Progenitor cell of endocrine pancreas (in vitro differentiated cells): ENCODE measurements around the gene PCDH1. TPM values are rescaled to one million over a fixed set of nuclear protein-coding genes. Genes with fewer than 3 reads are reported as not detected.
"Not testable (repeated sequence)": the region's sequence is repeated elsewhere in the genome, so short reads cannot be mapped to it uniquely, and the experiment has no call there.

ENCODE experiments used
- DNase-seq: peaks from one replicate; pipeline ENCODE4 v3.0.0; 2021; ENCODE audit warnings: low spot score; ENCODE audit not compliant: unreplicated experiment
- H3K27ac Mint-ChIP-seq: 2 replicates; pipeline ENCODE4 v1.8.0; 2021; ENCODE audit warnings: mild to moderate bottlenecking, moderate library complexity, mixed read lengths
- H3K27me3 Mint-ChIP-seq: 2 replicates; pipeline ENCODE4 v1.8.0; 2021; ENCODE audit warnings: mixed read lengths
- H3K36me3 Mint-ChIP-seq: 2 replicates; pipeline ENCODE4 v1.8.0; 2022; ENCODE audit warnings: mixed read lengths; ENCODE audit not compliant: insufficient read depth
- H3K4me1 Mint-ChIP-seq: 2 replicates; pipeline ENCODE4 v1.8.0; 2021; ENCODE audit warnings: low read depth, mixed read lengths
- H3K4me3 Mint-ChIP-seq: 2 replicates; pipeline ENCODE4 v1.8.0; 2021; ENCODE audit warnings: low read depth, mild to moderate bottlenecking, moderate library complexity, mixed read lengths
- H3K9me3 Mint-ChIP-seq: 2 replicates; pipeline ENCODE4 v1.8.0; 2021; ENCODE audit warnings: low read depth, mixed read lengths
- total RNA-seq: library from RNA; stranded (reverse); gene quantifications from 2 replicates; pipeline ENCODE4 v1.2.1, GENCODE V29; 2021
- TF ChIP-seq, protein P1 (sequence below): fragments of 200-600 bp; sonication (generic); IDR thresholded peaks from one replicate; pipeline ENCODE4 v1.5.0; 2021; ENCODE audit warnings: antibody characterized with exemption, mild to moderate bottlenecking; ENCODE audit not compliant: unreplicated experiment

Gene PCDH1
- total RNA-seq, 1 donor from 2014 or later: 6.3 TPM

DNA sequence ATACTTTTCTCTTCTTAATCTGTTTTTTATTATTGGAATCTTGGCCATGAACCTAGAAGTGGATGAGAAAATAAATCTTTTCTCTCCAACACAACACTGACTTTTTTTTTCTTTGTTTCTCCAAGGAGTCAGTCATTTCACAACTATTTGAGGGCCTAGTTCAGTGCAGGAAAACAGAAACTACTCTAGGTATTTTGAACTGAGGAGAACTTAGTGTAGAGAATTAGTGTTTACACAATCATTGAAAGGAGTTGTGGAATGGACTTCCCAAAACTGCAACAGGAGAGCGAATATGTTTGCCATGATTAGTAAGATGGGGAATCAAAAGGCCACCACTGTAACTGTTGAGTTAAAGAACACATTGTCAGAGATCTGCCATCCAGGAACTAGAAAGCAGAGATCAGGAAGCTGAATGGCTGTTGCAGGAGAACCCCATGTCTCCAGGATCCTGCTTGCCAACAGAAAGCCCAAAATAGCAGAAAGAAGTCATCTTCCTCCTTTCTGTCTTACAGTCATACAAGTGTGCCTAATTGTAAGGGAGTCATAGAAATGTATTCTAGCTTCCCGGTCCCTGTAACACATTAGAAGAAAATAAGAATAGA, 20.3 kb upstream of the PCDH1 start:
- Mint-ChIP-seq H3K4me1 (no peaks in the 10 kb centered on the region), H3K4me3 (no peak overlapping the region), H3K27me3 (no peaks in the 10 kb centered on the region), H3K36me3 (no peaks in the 10 kb centered on the region), H3K27ac (no peak overlapping the region), H3K9me3 (no peaks in the 10 kb centered on the region)
- DNase-seq: no peak
- TF ChIP-seq, protein P1, sequence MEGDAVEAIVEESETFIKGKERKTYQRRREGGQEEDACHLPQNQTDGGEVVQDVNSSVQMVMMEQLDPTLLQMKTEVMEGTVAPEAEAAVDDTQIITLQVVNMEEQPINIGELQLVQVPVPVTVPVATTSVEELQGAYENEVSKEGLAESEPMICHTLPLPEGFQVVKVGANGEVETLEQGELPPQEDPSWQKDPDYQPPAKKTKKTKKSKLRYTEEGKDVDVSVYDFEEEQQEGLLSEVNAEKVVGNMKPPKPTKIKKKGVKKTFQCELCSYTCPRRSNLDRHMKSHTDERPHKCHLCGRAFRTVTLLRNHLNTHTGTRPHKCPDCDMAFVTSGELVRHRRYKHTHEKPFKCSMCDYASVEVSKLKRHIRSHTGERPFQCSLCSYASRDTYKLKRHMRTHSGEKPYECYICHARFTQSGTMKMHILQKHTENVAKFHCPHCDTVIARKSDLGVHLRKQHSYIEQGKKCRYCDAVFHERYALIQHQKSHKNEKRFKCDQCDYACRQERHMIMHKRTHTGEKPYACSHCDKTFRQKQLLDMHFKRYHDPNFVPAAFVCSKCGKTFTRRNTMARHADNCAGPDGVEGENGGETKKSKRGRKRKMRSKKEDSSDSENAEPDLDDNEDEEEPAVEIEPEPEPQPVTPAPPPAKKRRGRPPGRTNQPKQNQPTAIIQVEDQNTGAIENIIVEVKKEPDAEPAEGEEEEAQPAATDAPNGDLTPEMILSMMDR: no peak

DNA sequence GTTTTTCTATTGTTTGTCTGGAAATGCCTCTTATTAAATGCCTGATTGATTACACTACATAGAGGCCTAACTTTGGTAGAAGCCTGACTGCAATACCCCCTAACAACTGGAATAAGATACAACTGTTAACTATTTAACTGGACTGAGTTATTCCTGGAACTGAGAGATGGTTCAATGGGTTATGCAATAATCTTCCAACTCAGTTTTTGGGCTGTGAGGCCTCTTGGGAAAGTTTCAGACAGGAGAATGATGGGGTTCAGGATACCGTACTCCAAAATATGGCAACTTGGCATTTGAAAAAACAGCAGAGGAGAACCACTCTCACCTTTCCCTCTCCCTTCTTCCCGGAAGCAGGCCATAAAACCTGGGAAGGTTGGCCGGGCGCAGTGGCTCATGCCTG, 19.2 kb upstream of the PCDH1 start:
- Mint-ChIP-seq H3K4me1 (no peaks in the 10 kb centered on the region), H3K4me3 (no peak overlapping the region), H3K27me3 (no peaks in the 10 kb centered on the region), H3K36me3 (no peaks in the 10 kb centered on the region), H3K9me3 (no peaks in the 10 kb centered on the region), H3K27ac (no peak overlapping the region)
- no peak for DNase-seq
- TF ChIP-seq, protein P1: no peak

DNA sequence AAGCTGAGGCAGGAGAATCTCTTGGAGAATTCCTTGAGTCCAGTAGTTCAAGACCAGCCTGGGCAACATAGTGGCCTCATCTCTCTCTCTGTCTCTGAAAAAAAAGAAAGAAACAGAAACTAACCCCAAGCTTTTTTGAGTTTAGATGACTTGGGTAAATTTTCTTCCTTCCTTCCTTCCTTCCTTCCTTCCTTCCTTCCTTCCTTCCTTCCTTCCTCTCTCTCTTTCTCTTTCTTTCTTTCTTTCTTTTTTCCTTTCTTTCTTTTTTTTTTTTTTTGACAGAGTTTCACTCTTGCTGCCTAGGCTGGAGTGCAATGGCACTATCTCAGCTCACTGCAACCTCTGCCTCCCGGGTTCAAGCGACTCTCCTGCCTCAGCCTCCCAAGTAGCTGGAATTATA, 12.2 kb upstream of the PCDH1 start:
- H3K9me3 Mint-ChIP-seq, H3K27ac Mint-ChIP-seq, H3K27me3 Mint-ChIP-seq, H3K4me3 Mint-ChIP-seq, H3K36me3 Mint-ChIP-seq, H3K4me1 Mint-ChIP-seq, DNase-seq: not testable (repeated sequence)

DNA sequence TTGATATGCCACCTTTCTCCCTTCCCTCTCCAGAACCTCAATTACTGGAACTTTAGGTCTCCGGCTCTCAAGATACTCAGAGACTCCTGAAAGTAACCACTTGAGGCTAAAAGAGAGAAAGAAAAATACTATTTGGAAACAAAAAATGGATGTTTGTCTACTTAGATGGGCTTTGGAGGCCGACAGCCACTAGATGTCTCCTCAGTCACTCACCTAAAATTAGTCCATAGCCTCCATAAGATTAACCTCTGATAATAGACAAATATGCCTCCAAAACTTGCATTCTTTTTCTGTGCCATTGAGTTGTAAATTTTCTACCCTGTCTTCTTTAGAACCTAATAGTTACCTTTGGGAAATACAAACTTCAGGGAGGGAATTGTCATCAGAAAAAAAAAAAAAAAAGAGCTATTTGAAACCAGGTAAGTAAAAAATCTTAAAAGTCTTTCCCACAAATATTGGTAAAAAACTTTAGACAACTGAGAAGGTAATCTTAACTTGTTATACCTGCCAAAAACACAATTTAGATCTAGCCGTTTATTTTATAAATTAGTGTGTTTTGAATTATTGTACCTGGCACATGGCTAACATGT, 11.2 kb upstream of the PCDH1 start:
- Mint-ChIP-seq H3K36me3 (no peaks in the 10 kb centered on the region), H3K4me1 (no peaks in the 10 kb centered on the region), H3K4me3 (no peak overlapping the region), H3K27ac (no peak overlapping the region), H3K9me3 (no peaks in the 10 kb centered on the region), H3K27me3 (peaks cover 19% of the 10 kb centered on the region)
- TF ChIP-seq, protein P1: no peak
- no peak for DNase-seq

DNA sequence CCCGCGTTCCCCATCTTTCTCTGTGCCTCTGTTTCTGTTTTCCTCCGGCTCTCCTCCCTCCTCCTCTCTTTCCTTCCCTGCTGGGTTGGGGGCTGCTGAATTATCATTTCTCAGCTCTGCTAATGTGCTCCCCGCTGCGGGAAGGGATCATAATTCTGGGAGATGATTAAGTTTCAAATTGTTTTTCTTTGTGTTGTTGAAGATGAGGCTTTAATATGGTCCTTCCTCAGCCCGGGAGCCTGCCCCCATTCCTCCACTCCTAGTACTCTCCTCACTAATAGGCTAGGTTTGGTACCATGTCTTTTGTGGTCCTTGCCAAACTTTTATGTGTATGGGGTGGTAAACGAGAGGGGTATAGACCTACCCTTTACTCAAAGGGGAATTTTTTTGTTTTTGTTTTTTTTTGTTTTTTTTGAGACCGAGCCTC, 5.7 kb upstream of the PCDH1 start:
- H3K36me3 Mint-ChIP-seq: no peaks in the 10 kb centered on the region
- TF ChIP-seq, protein P1: no peak
- H3K4me3 Mint-ChIP-seq: no peak overlapping the region
- peaks cover 63% of the 10 kb centered on the region for H3K27me3 Mint-ChIP-seq
- peaks cover 8% of the 10 kb centered on the region for H3K4me1 Mint-ChIP-seq
- no peak for DNase-seq
- H3K9me3 Mint-ChIP-seq: no peaks in the 10 kb centered on the region
- H3K27ac Mint-ChIP-seq: no peak overlapping the region

DNA sequence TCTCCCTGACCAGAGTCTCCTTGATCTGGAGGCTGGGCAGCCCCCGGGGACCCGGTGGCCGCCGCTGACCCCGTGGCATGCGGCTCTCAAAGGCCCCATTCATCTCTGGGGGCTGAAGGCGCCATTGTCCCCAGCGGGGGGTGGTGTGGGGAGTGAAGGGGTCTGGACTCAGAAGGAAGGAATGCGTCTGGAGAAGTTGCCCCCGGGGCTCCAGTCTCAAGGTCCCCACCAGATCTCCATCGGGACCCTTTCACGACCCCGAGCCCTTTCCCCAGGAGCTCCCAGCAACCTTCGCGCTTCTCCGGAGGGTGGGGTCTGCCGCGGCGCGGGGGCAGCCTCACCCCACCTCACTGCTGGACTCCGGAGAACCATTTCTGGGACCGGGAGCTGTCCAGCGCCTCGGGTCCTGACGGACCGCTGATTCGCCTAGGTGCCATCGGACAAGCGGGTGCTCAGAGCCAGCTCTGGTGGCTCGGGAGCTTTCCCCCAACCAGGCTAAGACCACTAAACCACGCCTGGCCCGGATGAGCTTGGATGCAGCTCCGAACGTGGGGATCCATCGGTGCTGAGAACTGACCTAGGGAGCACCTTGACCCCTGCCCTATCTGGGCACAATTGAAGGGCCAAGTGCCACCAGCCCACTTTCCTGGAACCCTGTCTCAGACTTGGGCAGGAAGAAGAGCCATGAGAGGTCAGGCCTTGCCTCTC, 5.1 kb upstream of the PCDH1 start:
- peaks cover 63% of the 10 kb centered on the region for H3K27me3 Mint-ChIP-seq
- H3K4me1 Mint-ChIP-seq: peaks cover 10% of the 10 kb centered on the region
- H3K36me3 Mint-ChIP-seq: no peaks in the 10 kb centered on the region
- H3K27ac Mint-ChIP-seq: no peak overlapping the region
- peak; percentile 71 for DNase-seq
- TF ChIP-seq, protein P1: no peak
- H3K9me3 Mint-ChIP-seq: no peaks in the 10 kb centered on the region
- H3K4me3 Mint-ChIP-seq: peak overlapping the region; percentile 19
